HUES6 (cell line): ENCODE results near the gene FNDC5.

Experiments
- H3K27ac ChIP-seq: 2 replicates; pipeline ENCODE4 v1.7.0; 2013; ENCODE audit warnings: low read depth, mild to moderate bottlenecking, low read length, inconsistent platforms
- H3K27me3 ChIP-seq: 2 replicates; pipeline ENCODE4 v1.6.1; 2013; ENCODE audit warnings: low read length; ENCODE audit not compliant: control insufficient read depth, insufficient read depth
- H3K36me3 ChIP-seq: 2 replicates; pipeline ENCODE4 v1.6.1; 2013; ENCODE audit warnings: low read length; ENCODE audit not compliant: control insufficient read depth, insufficient read depth
- H3K4me1 ChIP-seq: 2 replicates; pipeline ENCODE4 v1.6.1; 2013; ENCODE audit warnings: low read length; ENCODE audit not compliant: control insufficient read depth, insufficient read depth
- H3K4me3 ChIP-seq: 2 replicates; pipeline ENCODE4 v1.5.1; 2013; ENCODE audit warnings: low read depth, low read length
- H3K9ac ChIP-seq: one replicate; pipeline ENCODE4 v1.6.1; 2013; ENCODE audit warnings: mild to moderate bottlenecking, low read length
- H3K9me3 ChIP-seq: 2 replicates; pipeline ENCODE4 v1.6.1; 2013; ENCODE audit warnings: low read depth, low read length; ENCODE audit not compliant: control insufficient read depth, insufficient read depth

Gene FNDC5

GRCh38 chr1:32861904-32862695 lies 8.6 kb downstream of the FNDC5 start:
- Histone ChIP-seq H3K27ac (no peak overlapping the region), H3K9me3 (no peaks in the 10 kb centered on the region), H3K27me3 (no peaks in the 10 kb centered on the region), H3K4me1 (no peaks in the 10 kb centered on the region), H3K9ac (no peak overlapping the region), H3K4me3 (no peak overlapping the region), H3K36me3 (peaks cover 51% of the 10 kb centered on the region)

- Histone ChIP-seq H3K27me3 (no peaks in the 10 kb centered on the region), H3K9me3 (no peaks in the 10 kb centered on the region), H3K4me3 (no peak overlapping the region), H3K36me3 (peaks cover 66% of the 10 kb centered on the region), H3K27ac (no peak overlapping the region), H3K4me1 (no peaks in the 10 kb centered on the region), H3K9ac (no peak overlapping the region)
Observed at GRCh38 chr1:32860566-32860965, 10.1 kb downstream of the FNDC5 start.

GRCh38 chr1:32859915-32860314 lies 10.8 kb downstream of the FNDC5 start:
- Histone ChIP-seq H3K36me3 (peaks cover 72% of the 10 kb centered on the region), H3K4me3 (no peak overlapping the region), H3K27me3 (no peaks in the 10 kb centered on the region), H3K27ac (no peak overlapping the region), H3K9ac (no peak overlapping the region), H3K4me1 (no peaks in the 10 kb centered on the region), H3K9me3 (no peaks in the 10 kb centered on the region)

GRCh38 chr1:32858791-32859190 lies 11.9 kb downstream of the FNDC5 start:
- Histone ChIP-seq H3K27me3 (no peaks in the 10 kb centered on the region), H3K4me3 (no peak overlapping the region), H3K27ac (no peak overlapping the region), H3K4me1 (no peaks in the 10 kb centered on the region), H3K36me3 (peaks cover 76% of the 10 kb centered on the region), H3K9ac (no peak overlapping the region), H3K9me3 (no peaks in the 10 kb centered on the region)

DNA sequence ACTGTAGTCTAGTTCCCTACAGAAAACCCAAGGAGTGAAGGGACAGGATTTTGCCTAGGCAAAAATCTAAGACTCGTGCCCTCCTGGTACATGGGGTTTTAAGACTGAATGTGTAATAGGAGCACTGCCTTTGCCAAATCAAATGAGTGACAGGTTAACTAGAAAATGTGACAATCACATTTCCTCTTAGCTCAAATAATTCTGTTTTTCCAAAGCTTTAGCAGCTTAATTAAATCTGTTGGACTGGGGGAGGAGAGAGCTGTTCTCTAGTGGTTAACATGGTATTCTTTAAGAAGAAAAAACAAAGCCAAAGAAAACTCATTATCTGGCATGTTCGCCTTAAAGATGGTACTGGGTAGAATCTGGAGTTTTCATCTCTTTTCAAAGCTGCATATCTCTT lies 12.6 kb downstream of the FNDC5 start:
- H3K4me1 ChIP-seq, result no peaks in the 10 kb centered on the region
- no peak overlapping the region for H3K9ac ChIP-seq
- H3K4me3 ChIP-seq, result no peak overlapping the region
- H3K9me3 ChIP-seq, result no peaks in the 10 kb centered on the region
- peaks cover 76% of the 10 kb centered on the region for H3K36me3 ChIP-seq
- H3K27me3 ChIP-seq, result no peaks in the 10 kb centered on the region
- no peak overlapping the region for H3K27ac ChIP-seq

- Histone ChIP-seq H3K9ac (no peak overlapping the region), H3K36me3 (peaks cover 69% of the 10 kb centered on the region)
Observed at GRCh38 chr1:32855861-32856617, 14.7 kb downstream of the FNDC5 start.

DNA sequence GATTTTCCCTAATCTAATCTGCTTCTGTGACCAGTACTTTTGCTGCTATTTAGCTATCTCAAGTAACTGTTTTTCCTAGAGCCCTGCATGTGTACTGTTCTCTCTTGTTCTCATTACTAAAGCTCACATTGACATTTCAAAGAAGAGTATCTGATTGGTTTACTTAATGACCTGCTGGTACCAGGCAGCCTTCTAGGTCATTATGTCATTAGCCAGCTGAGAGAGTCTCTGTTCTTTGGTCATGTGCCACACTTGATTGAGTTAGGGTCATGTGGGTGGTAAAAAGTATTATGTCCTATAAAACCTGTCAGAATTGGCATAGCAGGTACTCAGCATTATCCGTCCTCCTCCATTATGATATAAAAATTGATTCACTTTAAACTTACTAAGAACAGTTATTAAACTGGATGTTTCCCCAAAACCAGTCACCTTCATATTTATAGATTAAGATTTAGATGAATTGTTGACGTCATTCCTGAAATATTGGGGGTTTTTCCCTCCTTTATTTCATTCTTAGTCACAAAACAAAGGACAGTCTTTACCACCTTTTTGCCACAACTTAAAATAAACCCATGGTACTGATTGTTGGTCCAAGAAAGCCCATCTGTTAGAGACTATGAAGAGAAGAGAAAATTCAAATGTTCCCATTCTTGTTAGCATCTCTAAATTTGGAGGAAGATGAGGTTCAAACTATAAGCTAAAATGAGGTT lies 22.2 kb downstream of the FNDC5 start:
- Histone ChIP-seq H3K27ac (no peak overlapping the region), H3K4me1 (peaks cover 10% of the 10 kb centered on the region; the same call in 1 of the 2 replicates), H3K9me3 (no peaks in the 10 kb centered on the region), H3K9ac (no peak overlapping the region), H3K36me3 (peaks cover 41% of the 10 kb centered on the region), H3K27me3 (no peaks in the 10 kb centered on the region), H3K4me3 (no peak overlapping the region)

More at GRCh38 chr1:32855861-32856617, 14.7 kb downstream of the FNDC5 start:
- Histone ChIP-seq H3K27ac (no peak overlapping the region), H3K27me3 (no peaks in the 10 kb centered on the region), H3K4me1 (peaks cover 1% of the 10 kb centered on the region; the same call in 1 of the 2 replicates), H3K4me3 (no peak overlapping the region), H3K9me3 (no peaks in the 10 kb centered on the region)

DNA sequence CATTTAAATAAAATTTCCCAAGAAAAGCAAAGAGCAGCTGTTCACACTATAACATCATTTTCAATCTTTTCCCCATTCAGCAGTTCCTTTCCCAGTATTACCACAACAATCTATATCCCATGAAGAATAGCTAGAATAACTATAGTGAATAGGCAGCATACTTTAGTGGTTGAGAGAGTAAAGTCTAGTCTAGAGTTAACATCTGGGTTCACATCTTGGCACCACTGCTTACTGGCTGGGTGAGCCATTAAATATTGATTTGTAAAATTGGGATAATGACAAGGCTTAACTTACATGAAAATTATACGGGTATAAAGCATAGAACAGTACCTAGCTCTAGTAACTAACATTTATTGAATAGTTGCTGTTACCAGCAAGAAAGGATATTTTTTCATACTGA lies 38.8 kb downstream of the FNDC5 start:
- H3K27ac ChIP-seq, result no peak overlapping the region
- H3K27me3 ChIP-seq, result no peaks in the 10 kb centered on the region
- no peaks in the 10 kb centered on the region for H3K9me3 ChIP-seq
- no peaks in the 10 kb centered on the region for H3K4me1 ChIP-seq
- H3K36me3 ChIP-seq, result peaks cover 91% of the 10 kb centered on the region
- no peak overlapping the region for H3K4me3 ChIP-seq
- no peak overlapping the region for H3K9ac ChIP-seq

DNA sequence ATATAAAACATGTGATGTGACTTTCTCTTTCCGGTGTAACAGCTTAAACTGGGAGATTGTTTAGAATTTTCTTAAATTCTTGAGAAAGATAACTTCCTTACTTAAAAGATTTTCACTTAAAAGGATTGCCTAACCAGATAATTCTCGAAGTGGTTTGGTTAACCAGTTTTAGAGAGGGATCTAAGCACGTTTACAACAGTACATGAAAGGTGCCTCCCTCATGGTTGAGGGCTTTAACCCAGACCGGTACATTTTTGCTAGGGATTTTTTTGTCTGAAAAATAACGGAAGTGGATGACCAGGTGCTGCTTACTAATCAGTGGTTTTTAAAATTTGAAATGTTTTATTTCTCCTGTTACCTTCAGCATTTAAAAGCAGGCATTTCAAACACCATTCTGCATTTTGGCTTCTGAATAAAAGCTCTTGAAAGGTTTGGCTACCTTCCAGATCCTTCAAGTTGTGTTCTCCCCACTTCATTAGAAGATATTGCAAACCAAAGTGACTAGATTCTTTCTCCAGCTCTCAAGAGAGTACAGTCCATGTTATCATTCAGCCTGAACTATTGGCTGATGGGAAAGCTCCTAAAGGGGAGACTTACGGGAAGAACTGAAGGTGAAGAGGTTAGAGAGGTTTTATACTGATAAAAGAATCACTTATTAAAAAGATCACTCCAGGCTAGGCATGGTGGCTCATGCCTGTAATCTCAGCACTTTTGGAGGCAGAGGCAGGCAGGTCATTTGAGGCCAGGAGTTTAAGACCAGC lies 40.4 kb downstream of the FNDC5 start:
- Histone ChIP-seq H3K9me3 (no peaks in the 10 kb centered on the region), H3K27me3 (no peaks in the 10 kb centered on the region), H3K4me3 (no peak overlapping the region), H3K4me1 (no peaks in the 10 kb centered on the region), H3K36me3 (peaks cover 97% of the 10 kb centered on the region), H3K9ac (no peak overlapping the region), H3K27ac (no peak overlapping the region)

GRCh38 chr1:32828341-32828740 lies 42.4 kb downstream of the FNDC5 start:
- H3K27me3 ChIP-seq, result no peaks in the 10 kb centered on the region
- no peaks in the 10 kb centered on the region for H3K9me3 ChIP-seq
- H3K9ac ChIP-seq, result no peak overlapping the region
- H3K36me3 ChIP-seq, result peaks cover 90% of the 10 kb centered on the region
- H3K4me1 ChIP-seq, result no peaks in the 10 kb centered on the region
- no peak overlapping the region for H3K27ac ChIP-seq
- H3K4me3 ChIP-seq, result no peak overlapping the region
